SJSA1 (cell line): ENCODE results near the gene PHGDH. TPM values are rescaled to one million over a fixed set of nuclear protein-coding genes. Genes with fewer than 3 reads are reported as not detected.

Experiments
- DNase-seq, 2 experiments: peaks; one replicate each; pipeline ENCODE4 v3.0.0-alpha.2; 2015 to 2020; ENCODE audit warnings: low spot score in 2 of 2, low read depth in 1 of 2
- H3K27ac ChIP-seq: fragments of 250-450 bp; sonication (Bioruptor Pico); 2 replicates; pipeline ENCODE4 v1.5.1; 2020; ENCODE audit warnings: mild to moderate bottlenecking, moderate library complexity
- H3K27me3 ChIP-seq: fragments of 250-450 bp; sonication (Bioruptor Pico); replicated peaks from 2 replicates; pipeline ENCODE4 v1.5.1; 2020; ENCODE audit warnings: mild to moderate bottlenecking, moderate library complexity
- H3K36me3 ChIP-seq: fragments of 250-450 bp; sonication (Bioruptor Pico); 2 replicates; pipeline ENCODE4 v1.5.1; 2020; ENCODE audit warnings: mild to moderate bottlenecking
- H3K4me1 ChIP-seq: fragments of 250-450 bp; sonication (Bioruptor Pico); replicated peaks from 2 replicates; pipeline ENCODE4 v1.6.1; 2021; ENCODE audit warnings: mild to moderate bottlenecking
- H3K4me3 ChIP-seq: fragments of 250-450 bp; sonication (Bioruptor Pico); 2 replicates; pipeline ENCODE4 v1.5.1; 2020; ENCODE audit warnings: mild to moderate bottlenecking
- H3K9me3 ChIP-seq: fragments of 250-450 bp; sonication (Bioruptor Pico); replicated peaks from 2 replicates; pipeline ENCODE4 v1.5.1; 2020; ENCODE audit warnings: mild to moderate bottlenecking
- total RNA-seq: library from RNA; depleted of rRNA; stranded (reverse); fragments of >200 nt; shearing (Covaris generic); gene quantifications from 2 replicates; pipeline ENCODE4 v1.2.3, GENCODE V29; 2014; rRNA removed

Gene PHGDH
- 34.6 and 38.2 TPM in 2 replicates for total RNA-seq

DNA sequence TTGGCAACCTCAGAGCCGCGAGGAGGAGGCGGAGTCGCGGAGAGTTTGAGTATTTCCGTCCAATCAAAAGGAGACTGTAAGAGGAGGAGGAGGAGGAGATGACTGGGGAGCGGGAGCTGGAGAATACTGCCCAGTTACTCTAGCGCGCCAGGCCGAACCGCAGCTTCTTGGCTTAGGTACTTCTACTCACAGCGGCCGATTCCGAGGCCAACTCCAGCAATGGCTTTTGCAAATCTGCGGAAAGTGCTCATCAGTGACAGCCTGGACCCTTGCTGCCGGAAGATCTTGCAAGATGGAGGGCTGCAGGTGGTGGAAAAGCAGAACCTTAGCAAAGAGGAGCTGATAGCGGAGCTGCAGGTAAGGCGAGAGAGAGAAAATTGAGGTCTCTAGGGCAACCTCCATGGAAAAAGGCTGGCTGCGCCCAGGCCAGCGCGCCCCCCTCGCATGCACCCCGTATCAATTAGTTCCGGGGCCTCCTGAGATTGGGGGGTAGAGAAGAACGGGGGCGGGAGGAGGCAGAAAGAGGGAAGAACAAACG lies at the start of gene PHGDH:
TSS of gene PHGDH (plus strand) at position 131 of the 538 bp plus-strand sequence. CDS start at position 220, 89 bp downstream.
- Histone ChIP-seq H3K36me3 (no peaks in the 10 kb centered on the region), H3K4me3 (peak within 1 kb of the TSS; percentile 49), H3K27ac (no peak within 1 kb of the TSS), H3K9me3 (no peaks in the 10 kb centered on the region), H3K4me1 (peaks cover 8% of the 10 kb centered on the region), H3K27me3 (peaks cover 14% of the 10 kb centered on the region)
- DNase-seq = peak; percentile 46 to 58

DNA sequence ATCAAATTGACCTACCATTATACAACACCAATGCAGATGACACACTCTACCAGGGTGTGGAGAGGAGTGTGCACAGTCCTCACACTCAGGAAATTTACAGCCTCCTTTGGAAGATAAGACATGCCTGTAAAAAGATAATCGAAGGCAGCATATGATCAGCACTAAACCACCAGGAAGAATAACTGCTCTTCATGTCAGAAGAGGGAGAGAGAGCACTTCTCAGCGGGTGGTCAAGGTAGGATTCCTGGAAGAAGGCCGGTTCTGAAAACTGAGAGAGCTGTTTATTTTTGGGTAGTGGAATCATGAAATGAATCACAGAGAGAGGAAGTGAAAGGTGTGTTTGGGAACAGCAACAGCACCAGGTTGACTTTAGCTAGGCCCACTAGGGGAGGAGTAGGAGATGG lies 49.7 kb upstream of the PHGDH start:
- Histone ChIP-seq H3K4me3 (no peak overlapping the region), H3K4me1 (no peaks in the 10 kb centered on the region), H3K27ac (no peak overlapping the region), H3K27me3 (peaks cover 10% of the 10 kb centered on the region; the same call in 1 of the 2 replicates), H3K9me3 (no peaks in the 10 kb centered on the region), H3K36me3 (no peaks in the 10 kb centered on the region)
- DNase-seq = no peak

DNA sequence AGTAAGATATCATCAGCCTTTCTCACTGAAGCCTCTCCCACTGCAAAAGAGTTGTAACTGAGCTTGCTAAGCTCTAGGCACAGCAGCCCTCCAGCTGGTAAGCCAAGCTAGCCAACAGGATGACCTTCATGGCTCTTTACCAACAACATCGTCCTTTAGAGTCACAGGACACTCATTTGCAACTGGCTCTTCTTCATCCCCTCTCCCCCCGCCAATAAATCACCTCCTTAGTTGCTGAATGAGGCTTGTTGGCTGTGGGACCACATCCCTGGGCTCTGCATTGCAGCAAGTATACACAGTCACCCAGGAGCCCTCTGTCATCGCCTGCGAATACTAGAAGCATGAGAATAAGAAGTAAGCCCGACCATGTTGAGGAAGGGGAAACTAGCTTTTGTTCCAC lies 47.7 kb upstream of the PHGDH start:
- no peaks in the 10 kb centered on the region for H3K4me1 ChIP-seq
- peaks cover 8% of the 10 kb centered on the region; the same call in 1 of the 2 replicates for H3K27me3 ChIP-seq

DNA sequence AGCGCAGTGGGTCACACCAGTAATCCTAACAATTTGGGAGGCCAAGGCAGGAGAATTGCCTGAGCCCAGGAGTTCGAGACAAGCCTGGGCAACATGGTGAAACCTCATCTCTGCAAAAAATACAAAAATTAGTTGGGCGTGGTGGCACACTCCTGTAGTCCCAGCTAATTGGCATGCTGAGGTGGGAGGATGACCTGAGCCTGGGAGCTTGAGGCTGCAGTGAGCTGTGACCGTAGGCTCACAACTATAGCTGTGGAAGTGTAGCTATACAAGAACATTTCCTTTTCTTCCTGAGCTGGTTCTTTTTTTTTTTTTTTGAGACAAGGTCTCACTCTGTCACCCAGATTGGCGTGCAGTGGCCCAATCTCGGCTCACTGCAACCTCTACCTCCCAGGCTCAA lies 44.6 kb upstream of the PHGDH start:
- no peak for DNase-seq

More for the DNA sequence above, 47.7 kb upstream of the PHGDH start:
- no peak overlapping the region for H3K27ac ChIP-seq
- DNase-seq = no peak
- no peaks in the 10 kb centered on the region for H3K36me3 ChIP-seq
- no peak overlapping the region for H3K4me3 ChIP-seq
- no peaks in the 10 kb centered on the region for H3K9me3 ChIP-seq

GRCh38 chr1:119670898-119671297 lies 40.8 kb upstream of the PHGDH start:
- Histone ChIP-seq H3K27ac (no peak overlapping the region), H3K9me3 (no peaks in the 10 kb centered on the region), H3K27me3 (no peaks in the 10 kb centered on the region), H3K4me1 (peaks cover 22% of the 10 kb centered on the region), H3K36me3 (no peaks in the 10 kb centered on the region), H3K4me3 (no peak overlapping the region)
- DNase-seq = no peak

More for the DNA sequence above, 44.6 kb upstream of the PHGDH start:
- H3K36me3 ChIP-seq = no peaks in the 10 kb centered on the region
- no peaks in the 10 kb centered on the region for H3K9me3 ChIP-seq
- peaks cover 3% of the 10 kb centered on the region; the same call in 1 of the 2 replicates for H3K27me3 ChIP-seq
- H3K27ac ChIP-seq = no peak overlapping the region
- H3K4me3 ChIP-seq = no peak overlapping the region
- H3K4me1 ChIP-seq = no peaks in the 10 kb centered on the region

GRCh38 chr1:119673171-119673940 lies 38.4 kb upstream of the PHGDH start:
- no peak overlapping the region for H3K27ac ChIP-seq

GRCh38 chr1:119674111-119674526 lies 37.6 kb upstream of the PHGDH start:
- DNase-seq = no peak

More at GRCh38 chr1:119673171-119673940, 38.4 kb upstream of the PHGDH start:
- no peaks in the 10 kb centered on the region for H3K36me3 ChIP-seq
- H3K4me1 ChIP-seq = peaks cover 23% of the 10 kb centered on the region
- no peaks in the 10 kb centered on the region for H3K27me3 ChIP-seq
- H3K9me3 ChIP-seq = no peaks in the 10 kb centered on the region
- DNase-seq = no peak
- no peak overlapping the region for H3K4me3 ChIP-seq

GRCh38 chr1:119674835-119675289 lies 36.9 kb upstream of the PHGDH start:
- Histone ChIP-seq H3K9me3 (no peaks in the 10 kb centered on the region), H3K27ac (no peak overlapping the region), H3K36me3 (no peaks in the 10 kb centered on the region), H3K4me1 (peaks cover 23% of the 10 kb centered on the region), H3K27me3 (no peaks in the 10 kb centered on the region), H3K4me3 (peak overlapping the region; percentile 34)
- peak; percentile 51 to 72 for DNase-seq

More at GRCh38 chr1:119674111-119674526, 37.6 kb upstream of the PHGDH start:
- Histone ChIP-seq H3K27me3 (no peaks in the 10 kb centered on the region), H3K4me1 (peaks cover 23% of the 10 kb centered on the region), H3K27ac (no peak overlapping the region), H3K4me3 (no peak overlapping the region), H3K36me3 (no peaks in the 10 kb centered on the region), H3K9me3 (no peaks in the 10 kb centered on the region)

GRCh38 chr1:119675349-119676345 lies 36.1 kb upstream of the PHGDH start:
- Histone ChIP-seq H3K4me3 (peak overlapping the region; percentile 34), H3K9me3 (no peaks in the 10 kb centered on the region), H3K4me1 (peaks cover 23% of the 10 kb centered on the region), H3K27ac (no peak overlapping the region), H3K27me3 (no peaks in the 10 kb centered on the region), H3K36me3 (no peaks in the 10 kb centered on the region)
- DNase-seq = peak; percentile 81 to 90

- Histone ChIP-seq H3K27ac (no peak overlapping the region), H3K27me3 (no peaks in the 10 kb centered on the region), H3K36me3 (no peaks in the 10 kb centered on the region), H3K9me3 (no peaks in the 10 kb centered on the region), H3K4me1 (peaks cover 23% of the 10 kb centered on the region), H3K4me3 (no peak overlapping the region)
- no peak for DNase-seq
Measured at GRCh38 chr1:119676571-119677206, 35.0 kb upstream of the PHGDH start.

- 0 out of 2 replicates have a peak, but pooled peaks cover 1% of the 10 kb centered on the region for H3K27me3 ChIP-seq
- H3K36me3 ChIP-seq = no peaks in the 10 kb centered on the region
- no peak overlapping the region for H3K4me3 ChIP-seq
- H3K27ac ChIP-seq = no peak overlapping the region
- DNase-seq = no peak
- no peaks in the 10 kb centered on the region for H3K9me3 ChIP-seq
- H3K4me1 ChIP-seq = peaks cover 12% of the 10 kb centered on the region
Measured at GRCh38 chr1:119679223-119679622, 32.5 kb upstream of the PHGDH start.

DNA sequence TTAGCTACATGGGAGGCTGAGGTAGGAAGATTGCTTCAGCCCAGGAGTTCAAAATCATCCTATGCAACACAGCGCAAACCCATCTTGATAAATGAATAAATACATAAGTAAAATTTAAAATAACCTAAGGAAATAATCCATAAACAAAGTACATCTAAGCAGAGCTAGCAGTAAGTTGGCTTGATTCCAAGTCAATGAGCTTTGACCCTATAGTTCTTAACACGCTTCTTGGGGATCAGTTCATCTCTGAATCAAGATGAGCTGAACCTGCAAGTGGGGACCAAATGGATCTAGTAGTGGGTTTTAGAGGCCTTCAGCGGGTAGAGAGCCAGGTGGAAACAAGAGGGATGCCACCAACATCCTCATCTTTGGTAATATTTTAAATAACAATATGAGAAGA lies 31.5 kb upstream of the PHGDH start:
- Histone ChIP-seq H3K9me3 (no peaks in the 10 kb centered on the region), H3K27me3 (0 out of 2 replicates have a peak, but pooled peaks cover 7% of the 10 kb centered on the region), H3K4me1 (peaks cover 5% of the 10 kb centered on the region), H3K36me3 (no peaks in the 10 kb centered on the region), H3K4me3 (no peak overlapping the region), H3K27ac (no peak overlapping the region)
- no peak for DNase-seq

DNA sequence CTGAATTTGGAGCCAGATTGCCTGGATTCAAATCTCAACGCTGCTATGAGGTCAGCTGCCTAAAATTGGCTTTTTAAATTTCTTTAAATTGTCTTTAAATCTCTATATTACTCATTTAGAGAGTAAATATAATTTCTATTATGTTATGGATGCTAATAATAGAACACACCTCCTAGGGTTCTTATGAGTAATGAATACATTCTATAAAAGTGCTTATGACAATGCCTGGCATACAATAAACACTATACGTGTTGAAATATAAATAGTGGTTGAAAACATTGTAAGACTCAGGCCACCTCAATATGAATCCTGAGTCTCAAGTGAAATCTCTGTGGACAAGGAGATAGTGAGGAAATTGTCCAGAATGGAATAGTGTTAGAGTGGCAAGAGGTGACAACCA lies 31.0 kb upstream of the PHGDH start:
- no peak overlapping the region for H3K4me3 ChIP-seq
- H3K27me3 ChIP-seq = 0 out of 2 replicates have a peak, but pooled peaks cover 7% of the 10 kb centered on the region
- H3K9me3 ChIP-seq = no peaks in the 10 kb centered on the region
- H3K36me3 ChIP-seq = no peaks in the 10 kb centered on the region
- no peak for DNase-seq
- H3K4me1 ChIP-seq = peaks cover 2% of the 10 kb centered on the region; the same call in 1 of the 2 replicates
- no peak overlapping the region for H3K27ac ChIP-seq
